B cell (primary cell): ENCODE results near the gene ABCC10. TPM values are rescaled to one million over a fixed set of nuclear protein-coding genes. Genes with fewer than 3 reads are reported as not detected.

Source experiments
- ATAC-seq: fragments of 200-7000 bp; cut with Tn5 transposase; one replicate; pipeline ENCODE4 v1.10.0; 2021; ENCODE audit warnings: low read depth, mild to moderate bottlenecking, moderate number of reproducible peaks, moderate library complexity
- CTCF ChIA-PET: fragments of 350-600 bp; sonication (Branson Sonifier 250); formaldehyde crosslinking; loops from one replicate; lab custom pipeline; 2021; ENCODE audit warnings: antibody characterized with exemption, inconsistent platforms; lab: Charles Lee
- POLR2A ChIA-PET: fragments of 350-600 bp; sonication (Branson Sonifier 250); formaldehyde crosslinking; loops from one replicate; lab custom pipeline; 2021; ENCODE audit warnings: antibody characterized with exemption; lab: Charles Lee
- DNase-seq: peaks from one replicate; pipeline ENCODE4 v3.0.0; 2013
- H2AFZ ChIP-seq: 2 replicates; pipeline ENCODE4 v1.6.1; 2012; ENCODE audit warnings: mild to moderate bottlenecking, low read depth, low read length; ENCODE audit not compliant: insufficient read depth, poor library complexity, severe bottlenecking
- H3K27ac ChIP-seq, 2 donors: 1 replicate in 1 of 2; 2 replicates in 1 of 2; pipeline ENCODE4 v1.5.1; 2012 to 2013; ENCODE audit warnings: low read length in 2 of 2, mild to moderate bottlenecking in 2 of 2, moderate library complexity in 1 of 2
- H3K27me3 ChIP-seq, 4 experiments: fragments of 200-600 bp in 1 of 4; sonication (generic) in 1 of 4; replicated peaks in 1 of 4; 1 replicate in 2 of 4; 2 replicates in 2 of 4; pipeline versions ENCODE4 v1.6.1 to v1.7.0; 2013 to 2016; ENCODE audit warnings: low read length in 3 of 4, mild to moderate bottlenecking in 2 of 4, mixed read lengths in 1 of 4, moderate library complexity in 1 of 4; ENCODE audit not compliant: insufficient read depth in 4 of 4, control insufficient read depth in 3 of 4; ENCODE audit errors: control extremely low read depth in 1 of 4
- H3K36me3 ChIP-seq, 2 experiments: replicated peaks in 1 of 2; 1 replicate in 1 of 2; 2 replicates in 1 of 2; pipeline versions ENCODE4 v1.6.1 to v1.7.1; 2013; ENCODE audit warnings: low read length in 1 of 2; ENCODE audit not compliant: insufficient read depth in 2 of 2, control insufficient read depth in 1 of 2; ENCODE audit errors: control extremely low read depth in 1 of 2, extremely low read depth in 1 of 2
- H3K4me1 ChIP-seq, 2 donors: fragments of 200-600 bp in 1 of 2; sonication (generic) in 1 of 2; 1 replicate in 1 of 2; 2 replicates in 1 of 2; pipeline versions ENCODE4 v1.5.1 to v1.6.1; 2013 to 2017; ENCODE audit warnings: low read length in 2 of 2; ENCODE audit not compliant: control insufficient read depth in 2 of 2, insufficient read depth in 2 of 2
- H3K4me2 ChIP-seq: replicated peaks from 2 replicates; pipeline ENCODE3; 2012; ENCODE audit warnings: mild to moderate bottlenecking, low read depth, low read length; ENCODE audit not compliant: poor library complexity, severe bottlenecking
- H3K4me3 ChIP-seq, 5 experiments: fragments of 200-600 bp in 1 of 5; sonication (generic) in 1 of 5; 1 replicate in 3 of 5; 2 replicates in 2 of 5; pipeline versions ENCODE4 v1.5.1 to v1.7.0; 2011 to 2016; ENCODE audit warnings: low read length in 4 of 5, mild to moderate bottlenecking in 4 of 5, low read depth in 2 of 5, control low read depth in 1 of 5, moderate library complexity in 1 of 5; ENCODE audit not compliant: insufficient read depth in 1 of 5; ENCODE audit errors: control extremely low read depth in 1 of 5, extremely low read depth in 1 of 5
- H3K79me2 ChIP-seq: fragments of 200-600 bp; sonication (generic); one replicate; pipeline ENCODE4 v1.6.0; 2016; ENCODE audit warnings: low read length; ENCODE audit not compliant: control insufficient read depth, insufficient read depth
- H3K9ac ChIP-seq: fragments of 200-600 bp; sonication (generic); 2 replicates; pipeline ENCODE4 v1.6.1; 2017; ENCODE audit warnings: mild to moderate bottlenecking, low read length, moderate library complexity
- H3K9me3 ChIP-seq, 3 donors: one replicate each; pipeline versions ENCODE4 v1.6.1 to v1.7.1; 2013; ENCODE audit warnings: low read length in 2 of 3; ENCODE audit not compliant: control insufficient read depth in 2 of 3, insufficient read depth in 1 of 3; ENCODE audit errors: control extremely low read depth in 1 of 3
- H4K20me1 ChIP-seq: 2 replicates; pipeline ENCODE4 v1.6.0; 2012; ENCODE audit warnings: mild to moderate bottlenecking, low read length; ENCODE audit not compliant: insufficient read depth, control insufficient read depth, poor library complexity, severe bottlenecking
- H3K27ac Mint-ChIP-seq: one replicate; pipeline ENCODE4 v1.8.0; 2021; ENCODE audit warnings: mixed read lengths
- H3K27me3 Mint-ChIP-seq: one replicate; pipeline ENCODE4 v1.8.0; 2021; ENCODE audit warnings: mixed read lengths
- H3K4me1 Mint-ChIP-seq: one replicate; pipeline ENCODE4 v1.8.0; 2021; ENCODE audit warnings: mixed read lengths
- H3K4me3 Mint-ChIP-seq: one replicate; pipeline ENCODE4 v1.8.0; 2021; ENCODE audit warnings: mixed read lengths
- H3K9me3 Mint-ChIP-seq: one replicate; pipeline ENCODE4 v1.8.0; 2022; ENCODE audit warnings: mixed read lengths; ENCODE audit not compliant: insufficient read depth
- CTCF ChIP-seq: fragments of 200-600 bp; IDR thresholded peaks from one replicate; pipeline ENCODE4 v1.8.0; 2022; ENCODE audit warnings: antibody characterized with exemption, mild to moderate bottlenecking
- EZH2 ChIP-seq: IDR thresholded peaks from 2 replicates; pipeline ENCODE4 v1.6.1; 2012; ENCODE audit warnings: borderline replicate concordance, low read depth, mild to moderate bottlenecking, moderate library complexity, low read length; ENCODE audit not compliant: insufficient read depth, poor library complexity, severe bottlenecking
- WGBS: methylation state at CpG from one replicate; pipeline ENCODE4 v1.1.5; 2013; ENCODE audit warnings: missing lambda C conversion rate; ENCODE audit not compliant: insufficient coverage; 5-methylcytosine and 5-hydroxymethylcytosine counted together
- intact Hi-C: fragments of 100-400 bp; cut with micrococcal nuclease; formaldehyde crosslinking; loops from one replicate; pipeline ENCODE4 v1.10.0; 2022
- polyA plus RNA-seq: library from polyadenylated mRNA; depleted of rRNA; stranded (reverse); fragments of >200 nt; gene quantifications from 2 replicates; pipeline ENCODE4 v1.2.3, GENCODE V29; 2012
- total RNA-seq, 2 donors: library from RNA; stranded (reverse); fragments of 120-200 nt in 1 of 2; gene quantifications; 1 replicate in 1 of 2; 2 replicates in 1 of 2; pipeline versions ENCODE4 v1.2.3 to v1.2.4, GENCODE V29; 2013 to 2022

ABCC10 gene
- total and polyA plus RNA-seq, 2 donors (not counting 1 experiment from before 2014, with no cell fraction given) = 39.5 to 71.5 TPM

- ATAC-seq (no peak), DNase-seq (no peak)
- peaks cover 2% of the 10 kb centered on the region for H3K4me1 Mint-ChIP-seq
- POLR2A ChIA-PET = interaction anchor here (0.6 kb wide), 1 partner anchor 86 kb away, joined by 3 read pairs; no protein-coding TSS in a partner anchor
- Histone ChIP-seq H3K9me3 (no peaks in the 10 kb centered on the region), H3K4me3 (no peak overlapping the region), H3K27ac (no peak overlapping the region), H3K9ac (no peak overlapping the region), H3K36me3 (peaks cover 0 to 41% of the 10 kb centered on the region in 2 experiments), H3K27me3 (no peaks in the 10 kb centered on the region), H3K4me2 (no peak overlapping the region), H4K20me1 (peaks cover 17% of the 10 kb centered on the region), H3K79me2 (peaks cover 25% of the 10 kb centered on the region), H3K4me1 (no peaks in the 10 kb centered on the region), H2AFZ (no peak overlapping the region)
- H3K9me3 Mint-ChIP-seq = no peaks in the 10 kb centered on the region
- no peak overlapping the region for H3K27ac Mint-ChIP-seq
- TF ChIP-seq EZH2 (no peak), CTCF (no peak)
- WGBS = 95% methylated on average over 5 of the region's 9 CpGs
- CTCF ChIA-PET = interaction anchor here (0.6 to 1.0 kb wide), 4 partner anchors 16 to 173 kb away, joined by 3 to 4 read pairs (median 4); no protein-coding TSS in a partner anchor
- intact Hi-C loops = no loop called here
- no peak overlapping the region for H3K4me3 Mint-ChIP-seq
- no peaks in the 10 kb centered on the region for H3K27me3 Mint-ChIP-seq
Measured at GRCh38 chr6:43435682-43436437, 8.5 kb downstream of the ABCC10 start.
